Measurements from ENCODE around the gene TRIM71.

DNA sequence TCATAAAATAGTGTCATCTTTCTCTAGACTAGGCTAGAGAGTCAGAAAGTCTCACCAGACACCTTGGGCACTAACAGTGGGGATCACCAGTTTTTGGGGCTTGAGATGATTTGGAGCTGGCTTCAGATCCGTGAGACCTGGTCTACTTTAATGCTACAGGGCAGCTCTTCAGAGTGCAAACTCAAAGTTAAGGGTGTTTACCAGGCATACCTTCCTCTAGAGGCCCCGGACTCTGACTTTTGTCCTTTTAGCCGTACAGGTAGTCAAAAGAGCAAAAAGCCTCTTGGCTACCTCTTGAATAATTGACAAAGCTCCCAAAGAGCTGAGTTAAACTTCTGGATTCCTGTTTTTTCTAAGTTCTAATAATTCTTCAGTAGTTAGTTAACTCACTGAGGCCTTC, 92.2 kb downstream of the TRIM71 start:
- TF ChIP-seq, protein P1, sequence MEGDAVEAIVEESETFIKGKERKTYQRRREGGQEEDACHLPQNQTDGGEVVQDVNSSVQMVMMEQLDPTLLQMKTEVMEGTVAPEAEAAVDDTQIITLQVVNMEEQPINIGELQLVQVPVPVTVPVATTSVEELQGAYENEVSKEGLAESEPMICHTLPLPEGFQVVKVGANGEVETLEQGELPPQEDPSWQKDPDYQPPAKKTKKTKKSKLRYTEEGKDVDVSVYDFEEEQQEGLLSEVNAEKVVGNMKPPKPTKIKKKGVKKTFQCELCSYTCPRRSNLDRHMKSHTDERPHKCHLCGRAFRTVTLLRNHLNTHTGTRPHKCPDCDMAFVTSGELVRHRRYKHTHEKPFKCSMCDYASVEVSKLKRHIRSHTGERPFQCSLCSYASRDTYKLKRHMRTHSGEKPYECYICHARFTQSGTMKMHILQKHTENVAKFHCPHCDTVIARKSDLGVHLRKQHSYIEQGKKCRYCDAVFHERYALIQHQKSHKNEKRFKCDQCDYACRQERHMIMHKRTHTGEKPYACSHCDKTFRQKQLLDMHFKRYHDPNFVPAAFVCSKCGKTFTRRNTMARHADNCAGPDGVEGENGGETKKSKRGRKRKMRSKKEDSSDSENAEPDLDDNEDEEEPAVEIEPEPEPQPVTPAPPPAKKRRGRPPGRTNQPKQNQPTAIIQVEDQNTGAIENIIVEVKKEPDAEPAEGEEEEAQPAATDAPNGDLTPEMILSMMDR (IDR thresholded peaks at IDR 0.05; ENCODE audit: insufficient read depth, low read length) = no peak
- no peak for TF ChIP-seq POLR2AphosphoS5 (IDR thresholded peaks at IDR 0.05; ENCODE audit: low read depth)
- no peak for TF ChIP-seq REST (IDR thresholded peaks at IDR 0.05; ENCODE audit: insufficient replicate concordance, low read depth)
- no peak for TF ChIP-seq GABPA (IDR thresholded peaks at IDR 0.05; ENCODE audit: low read depth)
- TF ChIP-seq SPI1 (IDR thresholded peaks at IDR 0.05; ENCODE audit: borderline replicate concordance, low read depth) = no peak

All from HL-60 (cell line).